IPS-15b (cell line): ENCODE results near the gene CACNA2D2.

Experiments
- H3K27me3 ChIP-seq: one replicate; pipeline ENCODE4 v1.6.1; 2013; ENCODE audit warnings: low read length; ENCODE audit not compliant: control insufficient read depth, insufficient read depth
- H3K36me3 ChIP-seq: one replicate; pipeline ENCODE4 v1.6.1; 2013; ENCODE audit warnings: low read length; ENCODE audit not compliant: control insufficient read depth, insufficient read depth
- H3K4me1 ChIP-seq: one replicate; pipeline ENCODE4 v1.6.1; 2013; ENCODE audit warnings: mild to moderate bottlenecking, low read length; ENCODE audit not compliant: control insufficient read depth, insufficient read depth
- H3K4me3 ChIP-seq: one replicate; pipeline ENCODE4 v1.5.1; 2013; ENCODE audit warnings: low read depth, low read length
- H3K9ac ChIP-seq: one replicate; pipeline ENCODE4 v1.6.1; 2013; ENCODE audit warnings: low read depth, mild to moderate bottlenecking, low read length
- H3K9me3 ChIP-seq: one replicate; pipeline ENCODE4 v1.6.1; 2013; ENCODE audit warnings: mild to moderate bottlenecking, low read length; ENCODE audit not compliant: control insufficient read depth, insufficient read depth

CACNA2D2 gene

GRCh38 chr3:50365080-50365841 is 138.2 kb downstream of the CACNA2D2 start:
- Histone ChIP-seq H3K9me3 (no peaks in the 10 kb centered on the region), H3K4me3 (peak overlapping the region; percentile 75), H3K36me3 (peaks cover 3% of the 10 kb centered on the region), H3K9ac (no peak overlapping the region), H3K27me3 (peaks cover 17% of the 10 kb centered on the region), H3K4me1 (no peaks in the 10 kb centered on the region)

DNA sequence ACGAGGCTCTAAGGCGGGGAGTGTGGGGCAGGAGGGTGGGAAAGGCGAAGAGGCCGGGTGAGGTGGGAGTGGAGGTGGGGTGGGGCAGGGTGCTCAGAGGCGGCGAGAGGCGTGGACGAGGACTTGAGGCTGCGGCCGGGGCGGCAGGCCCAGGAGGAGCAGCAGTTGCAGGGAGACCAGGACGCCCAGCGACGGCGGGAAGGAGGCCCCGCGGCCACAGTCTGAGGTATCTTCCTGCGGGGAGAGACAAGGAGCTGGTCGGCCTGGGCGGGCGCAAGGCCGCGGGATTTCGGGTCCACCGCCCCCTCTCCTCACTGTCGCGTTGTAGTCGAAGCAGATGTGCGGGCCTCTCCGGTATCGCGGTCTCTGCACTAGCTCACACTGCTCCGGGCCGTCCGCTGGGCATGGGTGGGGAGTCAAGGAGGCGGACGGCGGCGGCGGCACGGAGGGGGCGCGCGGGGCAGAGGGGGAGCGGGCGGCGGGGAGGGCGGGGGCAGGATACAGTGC is 138.8 kb downstream of the CACNA2D2 start:
- no peak overlapping the region for H3K9ac ChIP-seq
- H3K9me3 ChIP-seq = no peaks in the 10 kb centered on the region
- H3K4me3 ChIP-seq = peak overlapping the region; percentile 50

GRCh38 chr3:50359760-50360110 is 143.7 kb downstream of the CACNA2D2 start:
- Histone ChIP-seq H3K27me3 (peaks cover 11% of the 10 kb centered on the region), H3K4me3 (peak overlapping the region; percentile 69), H3K36me3 (peaks cover 21% of the 10 kb centered on the region), H3K9ac (no peak overlapping the region), H3K9me3 (no peaks in the 10 kb centered on the region), H3K4me1 (peaks cover 3% of the 10 kb centered on the region)

More for the DNA sequence above, 138.8 kb downstream of the CACNA2D2 start:
- H3K36me3 ChIP-seq = peaks cover 3% of the 10 kb centered on the region
- peaks cover 3% of the 10 kb centered on the region for H3K4me1 ChIP-seq
- peaks cover 17% of the 10 kb centered on the region for H3K27me3 ChIP-seq

GRCh38 chr3:50358911-50359759 is 144.3 kb downstream of the CACNA2D2 start, which contains the start of gene TMEM115:
TMEM115 (minus strand) TSS chr3:50359521; CDS start chr3:50359063, 458 bp downstream.
- no peaks in the 10 kb centered on the region for H3K9me3 ChIP-seq
- peak within 1 kb of the TSS; percentile 73 for H3K9ac ChIP-seq
- H3K4me1 ChIP-seq = peaks cover 3% of the 10 kb centered on the region
- peaks cover 11% of the 10 kb centered on the region for H3K27me3 ChIP-seq
- peaks cover 25% of the 10 kb centered on the region for H3K36me3 ChIP-seq
- peak within 1 kb of the TSS; percentile 92 for H3K4me3 ChIP-seq

DNA sequence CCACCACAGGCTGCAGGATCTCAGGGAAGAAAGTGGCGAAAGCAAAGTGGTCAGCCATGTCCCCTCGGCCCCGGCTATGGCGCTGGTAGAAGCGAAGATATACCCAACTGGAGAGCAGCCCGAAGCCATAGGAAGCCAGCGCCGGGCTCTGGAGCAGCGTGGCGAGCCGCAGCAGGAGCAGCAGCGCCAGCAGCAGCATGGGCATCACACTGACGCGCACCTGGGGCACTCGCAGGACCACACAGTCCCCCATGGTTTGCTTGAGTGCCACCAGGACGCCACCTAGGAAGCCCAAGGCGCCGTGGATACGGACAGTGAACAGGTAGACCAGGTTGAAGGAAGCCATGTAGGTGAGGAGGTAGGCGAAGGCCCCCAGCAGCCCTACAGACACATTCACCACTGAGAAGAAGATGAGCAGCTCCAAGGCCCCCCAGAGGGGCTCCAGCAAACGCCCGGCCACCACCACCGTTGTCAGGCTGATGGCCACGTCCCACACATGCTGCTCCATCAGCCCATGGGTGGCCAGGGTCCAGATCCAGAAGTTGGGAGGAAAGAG is 145.0 kb downstream of the CACNA2D2 start:
- Histone ChIP-seq H3K9ac (peak overlapping the region; percentile 73), H3K4me1 (peaks cover 3% of the 10 kb centered on the region), H3K27me3 (peaks cover 5% of the 10 kb centered on the region), H3K36me3 (peaks cover 30% of the 10 kb centered on the region), H3K9me3 (no peaks in the 10 kb centered on the region), H3K4me3 (peak overlapping the region; percentile 92)

DNA sequence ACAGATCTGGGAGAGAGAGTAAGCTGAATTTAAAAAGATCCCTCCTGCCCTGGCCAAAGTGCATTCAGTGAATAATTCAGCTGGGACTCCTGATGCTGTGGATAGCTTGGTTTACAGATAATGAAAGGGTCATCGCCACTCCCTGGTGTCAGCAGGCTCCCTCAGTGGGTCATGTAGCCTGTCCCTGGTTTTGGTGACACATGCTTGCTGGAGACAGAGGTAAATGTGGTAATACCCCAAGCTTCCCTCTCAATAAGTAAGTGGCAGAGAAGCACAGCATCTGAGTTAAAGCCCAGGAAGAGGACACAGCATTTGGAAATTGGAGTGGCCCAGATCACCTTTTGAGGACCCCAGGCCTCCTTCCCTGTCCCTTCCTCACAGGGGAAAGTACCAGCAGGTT is 146.0 kb downstream of the CACNA2D2 start:
- Histone ChIP-seq H3K27me3 (peaks cover 4% of the 10 kb centered on the region), H3K9me3 (no peaks in the 10 kb centered on the region), H3K36me3 (peaks cover 33% of the 10 kb centered on the region), H3K4me1 (peaks cover 3% of the 10 kb centered on the region), H3K4me3 (peak overlapping the region; percentile 92), H3K9ac (no peak overlapping the region)

DNA sequence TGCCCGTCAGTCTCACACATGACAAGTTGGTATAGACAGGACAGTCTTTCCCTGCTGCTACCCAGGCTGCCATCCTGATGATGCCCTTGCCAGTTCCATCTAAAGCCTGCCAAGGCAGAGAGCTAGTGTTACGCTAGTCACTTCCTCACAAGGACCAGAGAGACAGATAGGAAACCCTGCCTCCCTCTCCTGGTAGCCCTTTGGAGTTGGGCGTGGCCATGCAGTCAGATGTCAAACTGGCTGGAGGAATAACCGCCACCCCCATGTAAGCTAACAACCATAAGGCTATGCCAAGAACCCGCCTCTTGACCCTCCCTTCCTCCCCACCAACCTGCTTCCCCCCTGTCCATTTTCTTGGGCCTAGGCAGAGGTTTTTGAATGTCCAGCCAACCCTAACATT is 146.9 kb downstream of the CACNA2D2 start:
- no peaks in the 10 kb centered on the region for H3K9me3 ChIP-seq
- no peaks in the 10 kb centered on the region for H3K27me3 ChIP-seq
- peaks cover 33% of the 10 kb centered on the region for H3K36me3 ChIP-seq
- peaks cover 3% of the 10 kb centered on the region for H3K4me1 ChIP-seq
- no peak overlapping the region for H3K4me3 ChIP-seq
- H3K9ac ChIP-seq = no peak overlapping the region

DNA sequence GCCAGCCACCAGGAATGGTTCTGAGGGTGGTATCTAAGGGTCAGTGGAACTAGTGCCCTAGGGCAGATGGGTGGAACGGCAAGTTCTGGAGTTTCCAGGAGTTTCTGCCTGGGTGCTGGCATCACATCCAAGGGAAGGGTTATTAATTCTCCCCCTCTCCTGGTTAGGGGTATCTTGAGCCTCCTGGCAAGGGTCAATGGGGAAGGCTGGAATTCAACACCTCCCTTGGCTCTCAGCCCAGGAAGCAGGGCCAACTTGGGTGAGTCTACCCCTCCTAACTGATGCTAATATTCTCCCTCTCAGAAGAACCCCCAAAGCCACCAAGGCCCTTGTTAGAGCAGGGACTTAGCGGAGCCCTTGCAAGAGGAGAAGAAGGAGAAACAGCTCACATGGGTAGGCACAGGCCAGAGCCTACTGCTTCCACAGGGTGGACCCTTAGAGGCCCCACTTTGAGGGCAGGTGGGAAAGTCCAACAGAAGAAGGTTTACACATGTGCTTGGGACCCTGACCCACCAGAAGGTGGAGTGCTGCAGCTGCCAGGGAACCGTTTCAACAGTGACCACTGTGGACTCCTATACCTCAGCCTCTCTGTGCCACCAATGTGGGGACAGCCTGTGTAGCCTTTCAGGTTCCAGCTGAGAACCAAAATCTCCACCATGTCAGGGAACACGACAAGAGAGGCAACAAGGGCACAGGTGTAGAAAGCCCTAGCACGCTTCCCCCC is 147.4 kb downstream of the CACNA2D2 start:
- no peak overlapping the region for H3K4me3 ChIP-seq
- peaks cover 8% of the 10 kb centered on the region for H3K4me1 ChIP-seq
- H3K9ac ChIP-seq = no peak overlapping the region
- H3K36me3 ChIP-seq = peaks cover 33% of the 10 kb centered on the region
- no peaks in the 10 kb centered on the region for H3K9me3 ChIP-seq
- no peaks in the 10 kb centered on the region for H3K27me3 ChIP-seq

- Histone ChIP-seq H3K27me3 (no peaks in the 10 kb centered on the region), H3K9ac (no peak overlapping the region), H3K4me3 (no peak overlapping the region), H3K36me3 (peaks cover 33% of the 10 kb centered on the region), H3K4me1 (peaks cover 5% of the 10 kb centered on the region), H3K9me3 (no peaks in the 10 kb centered on the region)
Observed at GRCh38 chr3:50354850-50355249, 148.6 kb downstream of the CACNA2D2 start.

- H3K4me3 ChIP-seq = no peak overlapping the region
- H3K27me3 ChIP-seq = no peaks in the 10 kb centered on the region
- H3K4me1 ChIP-seq = peaks cover 4% of the 10 kb centered on the region
- peaks cover 33% of the 10 kb centered on the region for H3K36me3 ChIP-seq
- H3K9ac ChIP-seq = no peak overlapping the region
- H3K9me3 ChIP-seq = no peaks in the 10 kb centered on the region
Observed at GRCh38 chr3:50354186-50354764, 149.2 kb downstream of the CACNA2D2 start.
